HL-60 (cell line): Measurements from ENCODE around the gene EXOC3L2.

Experiments
- GABPA ChIP-seq: IDR thresholded peaks from 2 replicates; pipeline ENCODE4 v1.6.1; 2012; ENCODE audit warnings: low read depth
- TF ChIP-seq, protein P1 (sequence below): IDR thresholded peaks from one replicate; pipeline ENCODE4 v1.5.1; 2011; ENCODE audit warnings: low read length, control low read depth, inconsistent platforms; ENCODE audit not compliant: insufficient read depth
- TF ChIP-seq, protein P2 (sequence below): IDR thresholded peaks from 2 replicates; pipeline ENCODE4 v1.6.1; 2012; ENCODE audit warnings: low read depth; ENCODE audit not compliant: insufficient replicate concordance

DNA sequence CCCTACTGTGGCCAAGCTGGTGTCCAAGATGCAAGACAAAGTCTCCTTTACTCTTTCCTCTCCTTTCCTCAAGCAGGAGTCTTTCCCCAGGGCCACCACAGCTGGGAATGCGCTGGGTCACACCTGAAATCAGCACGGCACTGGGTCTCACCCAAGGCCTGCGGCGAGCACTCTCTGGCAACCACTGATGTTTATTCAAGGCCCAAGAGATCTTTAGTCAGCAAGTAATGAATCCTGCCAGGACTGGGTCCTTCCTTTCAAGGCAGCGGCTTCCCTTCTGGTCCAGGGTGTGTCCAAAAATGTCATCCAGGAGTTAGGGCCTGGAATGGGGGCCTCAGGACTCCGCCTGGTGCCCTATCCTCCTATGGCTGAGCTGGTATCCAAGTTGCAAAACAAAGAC is 42.6 kb downstream of the EXOC3L2 start:
- TF ChIP-seq, protein P1, sequence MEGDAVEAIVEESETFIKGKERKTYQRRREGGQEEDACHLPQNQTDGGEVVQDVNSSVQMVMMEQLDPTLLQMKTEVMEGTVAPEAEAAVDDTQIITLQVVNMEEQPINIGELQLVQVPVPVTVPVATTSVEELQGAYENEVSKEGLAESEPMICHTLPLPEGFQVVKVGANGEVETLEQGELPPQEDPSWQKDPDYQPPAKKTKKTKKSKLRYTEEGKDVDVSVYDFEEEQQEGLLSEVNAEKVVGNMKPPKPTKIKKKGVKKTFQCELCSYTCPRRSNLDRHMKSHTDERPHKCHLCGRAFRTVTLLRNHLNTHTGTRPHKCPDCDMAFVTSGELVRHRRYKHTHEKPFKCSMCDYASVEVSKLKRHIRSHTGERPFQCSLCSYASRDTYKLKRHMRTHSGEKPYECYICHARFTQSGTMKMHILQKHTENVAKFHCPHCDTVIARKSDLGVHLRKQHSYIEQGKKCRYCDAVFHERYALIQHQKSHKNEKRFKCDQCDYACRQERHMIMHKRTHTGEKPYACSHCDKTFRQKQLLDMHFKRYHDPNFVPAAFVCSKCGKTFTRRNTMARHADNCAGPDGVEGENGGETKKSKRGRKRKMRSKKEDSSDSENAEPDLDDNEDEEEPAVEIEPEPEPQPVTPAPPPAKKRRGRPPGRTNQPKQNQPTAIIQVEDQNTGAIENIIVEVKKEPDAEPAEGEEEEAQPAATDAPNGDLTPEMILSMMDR, result no peak
- no peak for TF ChIP-seq GABPA
- TF ChIP-seq, protein P2, sequence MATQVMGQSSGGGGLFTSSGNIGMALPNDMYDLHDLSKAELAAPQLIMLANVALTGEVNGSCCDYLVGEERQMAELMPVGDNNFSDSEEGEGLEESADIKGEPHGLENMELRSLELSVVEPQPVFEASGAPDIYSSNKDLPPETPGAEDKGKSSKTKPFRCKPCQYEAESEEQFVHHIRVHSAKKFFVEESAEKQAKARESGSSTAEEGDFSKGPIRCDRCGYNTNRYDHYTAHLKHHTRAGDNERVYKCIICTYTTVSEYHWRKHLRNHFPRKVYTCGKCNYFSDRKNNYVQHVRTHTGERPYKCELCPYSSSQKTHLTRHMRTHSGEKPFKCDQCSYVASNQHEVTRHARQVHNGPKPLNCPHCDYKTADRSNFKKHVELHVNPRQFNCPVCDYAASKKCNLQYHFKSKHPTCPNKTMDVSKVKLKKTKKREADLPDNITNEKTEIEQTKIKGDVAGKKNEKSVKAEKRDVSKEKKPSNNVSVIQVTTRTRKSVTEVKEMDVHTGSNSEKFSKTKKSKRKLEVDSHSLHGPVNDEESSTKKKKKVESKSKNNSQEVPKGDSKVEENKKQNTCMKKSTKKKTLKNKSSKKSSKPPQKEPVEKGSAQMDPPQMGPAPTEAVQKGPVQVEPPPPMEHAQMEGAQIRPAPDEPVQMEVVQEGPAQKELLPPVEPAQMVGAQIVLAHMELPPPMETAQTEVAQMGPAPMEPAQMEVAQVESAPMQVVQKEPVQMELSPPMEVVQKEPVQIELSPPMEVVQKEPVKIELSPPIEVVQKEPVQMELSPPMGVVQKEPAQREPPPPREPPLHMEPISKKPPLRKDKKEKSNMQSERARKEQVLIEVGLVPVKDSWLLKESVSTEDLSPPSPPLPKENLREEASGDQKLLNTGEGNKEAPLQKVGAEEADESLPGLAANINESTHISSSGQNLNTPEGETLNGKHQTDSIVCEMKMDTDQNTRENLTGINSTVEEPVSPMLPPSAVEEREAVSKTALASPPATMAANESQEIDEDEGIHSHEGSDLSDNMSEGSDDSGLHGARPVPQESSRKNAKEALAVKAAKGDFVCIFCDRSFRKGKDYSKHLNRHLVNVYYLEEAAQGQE, result no peak
